Activated naive CD4-positive, alpha-beta T cell treated with anti-CD3 and anti-CD28 coated beads, Interleukin-2, amount 50 U/mL, for 16 hours (primary cell): ENCODE results near the gene GAMT.

Experiments used
- DNase-seq: peaks from one replicate; pipeline ENCODE4 v3.0.0-alpha.2; 2020

GAMT gene

GRCh38 chr19:1401138-1401888 is at the start of gene GAMT:
Gene GAMT (minus strand): TSS chr19:1401542. CDS start chr19:1401476, 66 bp downstream.
- peak; percentile 68 for DNase-seq

- no peak for DNase-seq
Observed at GRCh38 chr19:1449467-1450442, 48.4 kb upstream of the GAMT start, which contains the start of gene APC2. Gene APC2 (plus strand): TSS chr19:1450121. CDS start chr19:1453002, 2,881 bp downstream.

GRCh38 chr19:1447944-1448343 is 46.6 kb upstream of the GAMT start:
- DNase-seq = no peak

GRCh38 chr19:1447504-1447903 is 46.2 kb upstream of the GAMT start:
- no peak for DNase-seq

- no peak for DNase-seq
Observed at GRCh38 chr19:1446713-1447481, 45.6 kb upstream of the GAMT start.

GRCh38 chr19:1445932-1446712 is 44.8 kb upstream of the GAMT start:
- DNase-seq = no peak

GRCh38 chr19:1445185-1445931 is 44.0 kb upstream of the GAMT start:
- DNase-seq = peak; percentile 79

GRCh38 chr19:1441677-1442438 is 40.5 kb upstream of the GAMT start:
- no peak for DNase-seq

GRCh38 chr19:1441022-1441426 is 39.7 kb upstream of the GAMT start:
- DNase-seq = no peak

- no peak for DNase-seq
Observed at GRCh38 chr19:1440418-1440801, 39.1 kb upstream of the GAMT start.

GRCh38 chr19:1439525-1440417 is 38.4 kb upstream of the GAMT start:
- peak; percentile 34 for DNase-seq

- DNase-seq = no peak
Observed at GRCh38 chr19:1438933-1439354, 37.6 kb upstream of the GAMT start.

GRCh38 chr19:1438035-1438932 is 36.9 kb upstream of the GAMT start, which contains the start of gene RPS15:
Gene RPS15 (plus strand): TSS chr19:1438396. CDS start chr19:1438426, 30 bp downstream.
- peak; percentile 95 for DNase-seq

- DNase-seq = no peak
Observed at GRCh38 chr19:1437609-1438008, 36.3 kb upstream of the GAMT start.

- DNase-seq = no peak
Observed at GRCh38 chr19:1435378-1435989, 34.1 kb upstream of the GAMT start.

GRCh38 chr19:1434577-1435060 is 33.3 kb upstream of the GAMT start:
- DNase-seq = no peak

GRCh38 chr19:1434040-1434366 is 32.7 kb upstream of the GAMT start:
- no peak for DNase-seq
